Lower leg skin (tissue), 4 donors: ENCODE results near the gene AKT3. TPM values are rescaled to one million over a fixed set of nuclear protein-coding genes. Genes with fewer than 3 reads are reported as not detected.
"Not testable (repeated sequence)": the region's sequence is repeated elsewhere in the genome, so short reads cannot be mapped to it uniquely, and the experiment has no call there.

Source experiments
- DNase-seq, 2 donors: peaks; one replicate each; pipeline ENCODE4 v3.0.0-alpha.2; 2019; ENCODE audit warnings: low spot score in 2 of 2
- H3K4me3 ChIP-seq: fragments of 200-600 bp; sonication (generic); 2 replicates; pipeline ENCODE4 v1.5.1; 2017; ENCODE audit warnings: mild to moderate bottlenecking, low read depth; ENCODE audit not compliant: poor library complexity, severe bottlenecking
- CTCF ChIP-seq, 3 donors: fragments of 450-650 bp; IDR thresholded peaks; one replicate each; pipeline ENCODE4 v1.5.1; 2016; ENCODE audit warnings: antibody characterized with exemption in 3 of 3, mild to moderate bottlenecking in 3 of 3, moderate library complexity in 2 of 3
- POLR2A ChIP-seq, 2 donors: fragments of 450-650 bp; IDR thresholded peaks; one replicate each; pipeline ENCODE4 v1.6.1; 2016 to 2017; ENCODE audit warnings: antibody characterized with exemption in 2 of 2, mild to moderate bottlenecking in 1 of 2, moderate library complexity in 1 of 2
- WGBS, 2 donors: methylation state at CpG; one replicate each; pipeline ENCODE4 v1.1.5; 2018; 5-methylcytosine and 5-hydroxymethylcytosine counted together
- intact Hi-C: fragments of 100-400 bp; cut with DNase I; formaldehyde crosslinking; loops from one replicate; pipeline ENCODE4 v1.15.0; 2023; ENCODE audit warnings: low total_unique reads
- total RNA-seq, 4 donors: library from RNA; depleted of rRNA; stranded (reverse); fragments of >200 nt; gene quantifications; one replicate each; pipeline ENCODE4 v1.1.0, GENCODE V29; 2016

The AKT3 gene
- total RNA-seq, 4 donors from 2014 or later: 7.8 to 16.3 (median 10.4) TPM

GRCh38 chr1:243821177-243821680 is 28.8 kb downstream of the AKT3 start:
- intact Hi-C loops: no loop called here
- DNase-seq: no peak
- 96 to 100% methylated on average over 1 of the region's 1 CpG for WGBS, 2 donors
- H3K4me3 ChIP-seq: no peak overlapping the region
- TF ChIP-seq CTCF (IDR thresholded peaks at IDR 0.05) (no peak), POLR2A (IDR thresholded peaks at IDR 0.05) (no peak)

DNA sequence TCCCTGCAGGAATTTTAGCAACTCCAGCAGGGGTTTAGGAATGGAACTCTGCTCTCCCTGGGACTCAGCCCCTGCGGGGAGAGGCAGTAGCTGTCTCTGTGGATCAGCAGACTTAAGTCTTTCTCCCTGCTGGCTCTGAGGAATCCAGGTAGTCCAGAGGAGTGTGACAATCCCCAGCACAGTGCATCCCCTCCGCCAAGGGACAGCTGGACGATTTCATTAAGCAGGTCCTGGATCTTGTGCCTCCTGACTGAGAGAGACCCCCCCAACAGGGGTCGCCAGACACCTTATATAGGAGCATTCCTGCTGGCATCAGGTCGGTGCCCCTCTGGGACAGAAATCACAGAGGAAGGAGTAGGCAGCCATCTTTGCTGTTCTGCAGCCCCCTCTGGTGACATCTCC is 30.6 kb downstream of the AKT3 start:
- 88 to 92% methylated on average over 5 of the region's 5 CpGs for WGBS, 2 donors
- H3K4me3 ChIP-seq: no peak overlapping the region
- intact Hi-C loops: no loop called here
- no peak for DNase-seq
- TF ChIP-seq POLR2A (IDR thresholded peaks at IDR 0.05) (no peak), CTCF (IDR thresholded peaks at IDR 0.05) (no peak)

DNA sequence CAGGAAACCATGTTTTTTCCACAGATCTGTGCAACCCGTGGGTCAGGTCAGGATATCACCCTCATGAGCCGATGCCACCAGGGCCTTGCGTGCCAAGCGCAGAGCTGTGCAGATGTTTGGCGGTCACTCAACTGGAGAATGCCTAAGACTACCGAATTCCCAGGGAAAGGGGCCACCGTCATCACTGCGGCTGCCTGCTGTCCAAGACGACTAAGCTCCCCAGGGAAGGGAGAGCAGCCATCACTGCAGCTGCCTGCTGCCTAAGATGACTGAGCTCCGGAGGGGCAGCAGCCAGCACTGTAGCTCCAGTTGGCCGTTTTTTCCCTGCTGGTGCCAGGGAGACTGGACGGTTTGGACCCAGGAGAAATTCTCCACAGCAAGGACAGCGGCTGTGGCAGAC is 31.1 kb downstream of the AKT3 start:
- intact Hi-C loops: no loop called here
- no peak for DNase-seq
- H3K4me3 ChIP-seq: no peak overlapping the region
- TF ChIP-seq POLR2A (IDR thresholded peaks at IDR 0.05) (no peak), CTCF (IDR thresholded peaks at IDR 0.05) (no peak)
- 92 to 98% methylated on average over 8 to 13 of the region's 13 CpGs for WGBS, 2 donors

GRCh38 chr1:243814718-243815117 is 35.3 kb downstream of the AKT3 start:
- no peak overlapping the region for H3K4me3 ChIP-seq
- TF ChIP-seq POLR2A (IDR thresholded peaks at IDR 0.05) (no peak), CTCF (IDR thresholded peaks at IDR 0.05) (no peak)
- 81 to 91% methylated on average over 1 of the region's 1 CpG for WGBS, 2 donors
- DNase-seq: no peak
- intact Hi-C loops: no loop called here

DNA sequence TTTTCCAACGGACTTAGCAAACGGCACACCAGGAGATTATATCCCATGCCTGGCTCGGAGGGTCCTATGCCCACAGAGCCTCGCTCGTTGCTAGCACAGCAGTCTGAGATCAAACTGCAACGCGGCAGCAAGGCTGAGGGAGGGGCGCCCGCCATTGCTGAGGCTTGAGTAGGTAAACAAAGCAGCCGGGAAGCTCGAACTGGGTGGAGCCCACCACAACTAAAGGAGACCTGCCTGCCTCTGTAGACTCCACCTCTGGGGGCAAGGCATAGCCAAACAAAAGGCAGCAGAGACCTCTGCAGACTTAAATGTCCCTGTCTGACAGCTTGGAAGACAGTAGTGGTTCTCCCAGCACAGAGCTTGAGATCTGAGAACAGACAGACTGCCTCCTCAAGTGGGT is 42.7 kb downstream of the AKT3 start:
- DNase-seq, intact Hi-C loops, H3K4me3 ChIP-seq: not testable (repeated sequence)
- whole genome bisulfite sequencing, 2 donors: 92 to 97% methylated on average over 11 of the region's 11 CpGs

- intact Hi-C loops: no loop called here
- DNase-seq: no peak
- H3K4me3 ChIP-seq: no peak overlapping the region
- TF ChIP-seq CTCF (IDR thresholded peaks at IDR 0.05) (no peak), POLR2A (IDR thresholded peaks at IDR 0.05) (no peak)
Observed at GRCh38 chr1:243806310-243806709, 43.7 kb downstream of the AKT3 start.
